WI38 (cell line): ENCODE measurements around the gene SHROOM3.

Experiments
- H3K4me3 ChIP-seq: 2 replicates; pipeline ENCODE4 v1.5.1; 2011; ENCODE audit warnings: low read depth, mild to moderate bottlenecking, control low read depth, low read length
- TF ChIP-seq, protein P1 (sequence below): IDR thresholded peaks from 2 replicates; pipeline ENCODE4 v1.5.1; 2012; ENCODE audit warnings: low read depth, mild to moderate bottlenecking, control low read depth, low read length

SHROOM3 gene

DNA sequence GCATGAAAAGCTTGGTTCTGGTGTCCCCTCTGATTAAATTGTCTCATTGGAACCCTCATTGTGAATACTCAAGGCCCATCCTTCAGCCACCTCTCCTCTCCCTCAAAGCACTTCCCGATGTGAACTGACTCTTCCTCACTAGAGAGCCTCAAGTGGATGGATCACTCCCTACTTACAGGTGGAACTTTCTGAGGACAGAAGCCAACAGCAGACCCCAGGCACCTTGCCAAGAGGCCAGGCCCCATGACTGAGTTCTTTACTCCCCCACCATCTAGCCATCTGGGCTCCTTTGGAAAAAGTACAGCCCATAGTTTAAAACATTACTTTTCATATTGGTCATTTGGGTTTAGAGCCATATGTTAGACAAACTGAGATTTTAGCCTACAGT lies 224.1 kb downstream of the SHROOM3 start:
- TF ChIP-seq, protein P1, sequence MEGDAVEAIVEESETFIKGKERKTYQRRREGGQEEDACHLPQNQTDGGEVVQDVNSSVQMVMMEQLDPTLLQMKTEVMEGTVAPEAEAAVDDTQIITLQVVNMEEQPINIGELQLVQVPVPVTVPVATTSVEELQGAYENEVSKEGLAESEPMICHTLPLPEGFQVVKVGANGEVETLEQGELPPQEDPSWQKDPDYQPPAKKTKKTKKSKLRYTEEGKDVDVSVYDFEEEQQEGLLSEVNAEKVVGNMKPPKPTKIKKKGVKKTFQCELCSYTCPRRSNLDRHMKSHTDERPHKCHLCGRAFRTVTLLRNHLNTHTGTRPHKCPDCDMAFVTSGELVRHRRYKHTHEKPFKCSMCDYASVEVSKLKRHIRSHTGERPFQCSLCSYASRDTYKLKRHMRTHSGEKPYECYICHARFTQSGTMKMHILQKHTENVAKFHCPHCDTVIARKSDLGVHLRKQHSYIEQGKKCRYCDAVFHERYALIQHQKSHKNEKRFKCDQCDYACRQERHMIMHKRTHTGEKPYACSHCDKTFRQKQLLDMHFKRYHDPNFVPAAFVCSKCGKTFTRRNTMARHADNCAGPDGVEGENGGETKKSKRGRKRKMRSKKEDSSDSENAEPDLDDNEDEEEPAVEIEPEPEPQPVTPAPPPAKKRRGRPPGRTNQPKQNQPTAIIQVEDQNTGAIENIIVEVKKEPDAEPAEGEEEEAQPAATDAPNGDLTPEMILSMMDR, result no peak
- no peak overlapping the region for H3K4me3 ChIP-seq

DNA sequence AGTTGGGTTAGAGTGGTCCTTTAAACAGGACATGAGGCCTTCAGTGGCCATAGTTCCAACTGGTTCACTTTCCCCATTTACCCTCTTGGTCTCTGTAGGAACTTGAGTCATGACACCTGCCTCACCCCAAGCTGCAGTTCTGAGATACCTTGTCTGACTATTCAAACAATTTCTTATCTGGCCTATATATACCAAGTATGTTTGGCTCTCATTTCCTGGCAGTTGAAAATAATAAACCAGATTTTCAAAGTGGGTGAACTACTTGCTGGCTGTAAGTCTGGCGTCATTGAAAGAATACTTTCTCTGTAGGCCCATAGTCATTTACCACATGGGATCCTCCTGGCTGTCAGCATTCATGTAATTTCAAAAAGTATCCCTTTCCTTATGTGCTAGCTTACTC lies 228.8 kb downstream of the SHROOM3 start:
- no peak overlapping the region for H3K4me3 ChIP-seq
- TF ChIP-seq, protein P1, result no peak

DNA sequence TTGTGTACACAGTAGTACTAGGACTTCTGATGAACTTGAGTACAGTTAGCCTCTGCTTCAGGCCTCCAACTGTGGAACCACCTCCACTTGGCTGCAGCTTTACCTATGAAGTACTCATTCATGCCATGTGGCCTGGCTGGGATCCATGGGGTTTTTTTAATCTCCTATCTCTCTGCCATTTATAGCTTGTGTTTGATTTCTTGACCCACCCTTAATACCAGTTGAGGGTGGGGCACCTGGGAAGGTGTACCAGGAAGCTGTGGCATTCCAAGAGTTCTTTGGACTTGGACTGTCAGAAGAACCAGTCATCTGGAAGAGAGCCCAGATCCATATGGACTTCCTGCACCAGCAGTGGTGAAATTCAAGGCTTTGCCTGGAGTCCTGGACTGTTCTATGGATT lies 230.1 kb downstream of the SHROOM3 start:
- no peak overlapping the region for H3K4me3 ChIP-seq
- TF ChIP-seq, protein P1, result no peak

DNA sequence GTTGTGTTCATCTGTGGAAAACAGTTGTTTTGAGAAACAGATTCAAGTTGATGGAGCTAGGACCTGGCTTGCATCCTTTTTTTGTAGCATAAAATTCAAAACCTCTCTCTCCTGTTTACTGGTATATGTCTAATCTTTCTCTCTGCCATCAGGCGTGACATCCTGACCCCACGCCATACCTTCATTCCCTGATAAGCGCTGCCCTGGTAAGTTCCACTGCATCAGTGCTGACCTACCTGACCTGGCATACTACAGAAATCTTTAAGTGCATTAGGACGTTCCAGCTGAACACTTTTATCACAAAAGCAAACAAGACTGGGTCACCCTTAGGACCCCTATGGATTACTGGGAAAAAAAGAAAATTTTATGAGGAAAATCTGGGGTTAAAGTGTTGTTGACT lies 230.7 kb downstream of the SHROOM3 start:
- TF ChIP-seq, protein P1, result no peak
- no peak overlapping the region for H3K4me3 ChIP-seq

DNA sequence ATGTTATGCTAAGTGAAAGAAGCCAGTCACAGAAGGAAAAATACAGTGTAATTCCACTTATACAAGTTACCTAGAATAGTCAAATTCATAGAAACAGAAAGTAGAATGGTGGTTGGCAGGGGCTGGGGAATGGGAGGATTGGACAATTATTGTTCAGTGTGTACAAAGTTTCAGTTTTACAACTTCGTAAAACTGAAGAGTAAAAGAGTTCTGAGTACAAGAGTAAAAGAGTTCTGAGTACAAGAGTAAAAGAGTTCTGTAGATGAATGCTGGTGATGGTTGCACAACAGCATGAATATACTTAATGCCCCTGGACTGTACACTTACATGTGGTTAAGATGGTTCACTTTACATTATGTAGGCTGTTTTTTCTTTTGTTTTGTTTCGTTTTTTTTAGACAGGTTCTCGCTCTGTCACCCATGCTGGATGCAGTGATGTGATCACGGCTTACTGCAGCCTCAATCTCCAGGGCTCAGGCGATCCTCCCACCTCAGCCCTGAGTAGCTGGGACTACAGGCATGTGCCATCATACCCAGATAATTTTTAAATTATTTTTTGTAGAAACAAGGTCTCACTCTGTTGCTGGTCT lies 232.0 kb downstream of the SHROOM3 start:
- H3K4me3 ChIP-seq, result no peak overlapping the region
- TF ChIP-seq, protein P1, result no peak

DNA sequence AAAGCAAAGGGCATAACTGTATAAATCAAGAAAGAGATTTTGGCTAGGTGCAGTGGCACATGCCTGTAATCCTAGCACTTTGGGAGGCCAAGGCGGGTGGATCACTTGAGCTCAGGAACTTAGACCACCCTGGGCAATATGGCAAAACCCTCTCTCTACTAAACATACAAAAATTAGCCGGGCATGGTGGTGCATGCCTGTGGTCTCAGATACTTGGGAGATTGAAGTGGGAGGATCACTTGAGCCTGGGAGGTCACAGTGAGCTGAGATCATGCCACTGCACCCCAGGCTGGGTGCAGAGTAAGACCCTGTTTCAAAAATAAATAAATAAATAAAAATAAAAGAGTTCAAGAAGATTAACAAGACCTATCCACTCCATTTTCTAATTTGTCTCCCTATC lies 235.6 kb downstream of the SHROOM3 start:
- H3K4me3 ChIP-seq, result no peak overlapping the region
- TF ChIP-seq, protein P1, result no peak

DNA sequence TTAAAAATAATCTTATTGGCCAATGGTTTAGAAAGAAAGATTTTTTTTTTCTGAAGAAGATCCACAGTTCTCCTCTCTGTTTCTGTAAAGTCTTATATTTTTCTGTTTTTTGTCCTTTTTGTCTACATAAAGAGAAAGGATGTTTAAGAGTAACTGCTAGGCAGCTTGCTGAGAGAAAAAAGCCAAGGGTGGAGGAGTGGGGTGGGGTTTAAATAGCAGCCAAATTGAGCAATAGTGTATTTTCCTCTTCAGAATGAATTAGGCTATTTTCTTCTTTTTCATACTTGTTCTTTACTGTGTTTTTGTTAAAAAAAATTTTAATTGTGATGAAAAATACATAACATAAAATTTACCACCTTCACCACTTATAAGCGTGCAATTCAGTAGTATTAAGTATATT lies 238.3 kb downstream of the SHROOM3 start:
- TF ChIP-seq, protein P1, result no peak
- H3K4me3 ChIP-seq, result no peak overlapping the region
